ENCODE results near the gene TTYH1. TPM values are rescaled to one million over a fixed set of nuclear protein-coding genes. Genes with fewer than 3 reads are reported as not detected.

TTYH1 gene
- total RNA-seq, 6 donors from 2014 or later = not detected

- no peak overlapping the region for H3K4me3 ChIP-seq
- H3K9me3 ChIP-seq = no peaks in the 10 kb centered on the region
- no peak for ATAC-seq (ENCODE audit: low FRiP score in 2 of 2)
- peaks cover 59 to 70% (median 69%) of the 10 kb centered on the region in 4 donors for H3K36me3 ChIP-seq
- WGBS, 2 donors = 91 to 95% methylated on average over 10 to 11 of the region's 11 CpGs
- peaks cover 24 to 38% (median 28%) of the 10 kb centered on the region in 4 donors for H3K4me1 ChIP-seq
- no peak for TF ChIP-seq POLR2AphosphoS5 (IDR thresholded peaks at IDR 0.05)
- TF ChIP-seq POLR2A (IDR thresholded peaks at IDR 0.05) = no peak
- TF ChIP-seq, protein P1, sequence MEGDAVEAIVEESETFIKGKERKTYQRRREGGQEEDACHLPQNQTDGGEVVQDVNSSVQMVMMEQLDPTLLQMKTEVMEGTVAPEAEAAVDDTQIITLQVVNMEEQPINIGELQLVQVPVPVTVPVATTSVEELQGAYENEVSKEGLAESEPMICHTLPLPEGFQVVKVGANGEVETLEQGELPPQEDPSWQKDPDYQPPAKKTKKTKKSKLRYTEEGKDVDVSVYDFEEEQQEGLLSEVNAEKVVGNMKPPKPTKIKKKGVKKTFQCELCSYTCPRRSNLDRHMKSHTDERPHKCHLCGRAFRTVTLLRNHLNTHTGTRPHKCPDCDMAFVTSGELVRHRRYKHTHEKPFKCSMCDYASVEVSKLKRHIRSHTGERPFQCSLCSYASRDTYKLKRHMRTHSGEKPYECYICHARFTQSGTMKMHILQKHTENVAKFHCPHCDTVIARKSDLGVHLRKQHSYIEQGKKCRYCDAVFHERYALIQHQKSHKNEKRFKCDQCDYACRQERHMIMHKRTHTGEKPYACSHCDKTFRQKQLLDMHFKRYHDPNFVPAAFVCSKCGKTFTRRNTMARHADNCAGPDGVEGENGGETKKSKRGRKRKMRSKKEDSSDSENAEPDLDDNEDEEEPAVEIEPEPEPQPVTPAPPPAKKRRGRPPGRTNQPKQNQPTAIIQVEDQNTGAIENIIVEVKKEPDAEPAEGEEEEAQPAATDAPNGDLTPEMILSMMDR (IDR thresholded peaks at IDR 0.05) = no peak
- no peak for TF ChIP-seq EP300 (IDR thresholded peaks at IDR 0.05)
- no peak overlapping the region for H3K27ac ChIP-seq
- peak in 1 of 2 donors; percentile 40 for DNase-seq
- no peaks in the 10 kb centered on the region for H3K27me3 ChIP-seq
Measured at GRCh38 chr19:54452626-54453025, 37.4 kb downstream of the TTYH1 start.

- H3K9me3 ChIP-seq = no peaks in the 10 kb centered on the region
- 96 to 100% methylated on average over 9 to 22 of the region's 31 CpGs for WGBS, 2 donors
- TF ChIP-seq POLR2A (IDR thresholded peaks at IDR 0.05) = no peak
- TF ChIP-seq, protein P1 (IDR thresholded peaks at IDR 0.05) = no peak
- TF ChIP-seq POLR2AphosphoS5 (IDR thresholded peaks at IDR 0.05) = no peak
- no peak for TF ChIP-seq EP300 (IDR thresholded peaks at IDR 0.05)
- no peak for ATAC-seq (ENCODE audit: low FRiP score in 2 of 2)
- peak in 1 of 2 donors; percentile 72 for DNase-seq
- no peak overlapping the region for H3K27ac ChIP-seq
- peaks cover 22 to 35% (median 26%) of the 10 kb centered on the region in 4 donors for H3K4me1 ChIP-seq
- H3K4me3 ChIP-seq = no peak overlapping the region
- no peaks in the 10 kb centered on the region for H3K27me3 ChIP-seq
- peaks cover 74 to 85% (median 84%) of the 10 kb centered on the region in 4 donors for H3K36me3 ChIP-seq
Measured at GRCh38 chr19:54453921-54454780, 38.9 kb downstream of the TTYH1 start.

GRCh38 chr19:54454781-54455675 is 39.8 kb downstream of the TTYH1 start:
- Histone ChIP-seq H3K36me3 (peaks cover 78 to 94% (median 93%) of the 10 kb centered on the region in 4 donors), H3K27me3 (no peaks in the 10 kb centered on the region), H3K27ac (no peak overlapping the region), H3K4me3 (no peak overlapping the region), H3K4me1 (peaks cover 23 to 42% (median 28%) of the 10 kb centered on the region in 4 donors), H3K9me3 (no peaks in the 10 kb centered on the region)
- DNase-seq = peak in 1 of 2 donors; percentile 59
- TF ChIP-seq POLR2A (IDR thresholded peaks at IDR 0.05) (no peak), POLR2AphosphoS5 (IDR thresholded peaks at IDR 0.05) (no peak), EP300 (IDR thresholded peaks at IDR 0.05) (no peak)
- TF ChIP-seq, protein P1 (IDR thresholded peaks at IDR 0.05) = no peak
- ATAC-seq (ENCODE audit: low FRiP score in 2 of 2) = no peak
- WGBS, 2 donors = 91 to 93% methylated on average over 32 to 33 of the region's 33 CpGs

DNA sequence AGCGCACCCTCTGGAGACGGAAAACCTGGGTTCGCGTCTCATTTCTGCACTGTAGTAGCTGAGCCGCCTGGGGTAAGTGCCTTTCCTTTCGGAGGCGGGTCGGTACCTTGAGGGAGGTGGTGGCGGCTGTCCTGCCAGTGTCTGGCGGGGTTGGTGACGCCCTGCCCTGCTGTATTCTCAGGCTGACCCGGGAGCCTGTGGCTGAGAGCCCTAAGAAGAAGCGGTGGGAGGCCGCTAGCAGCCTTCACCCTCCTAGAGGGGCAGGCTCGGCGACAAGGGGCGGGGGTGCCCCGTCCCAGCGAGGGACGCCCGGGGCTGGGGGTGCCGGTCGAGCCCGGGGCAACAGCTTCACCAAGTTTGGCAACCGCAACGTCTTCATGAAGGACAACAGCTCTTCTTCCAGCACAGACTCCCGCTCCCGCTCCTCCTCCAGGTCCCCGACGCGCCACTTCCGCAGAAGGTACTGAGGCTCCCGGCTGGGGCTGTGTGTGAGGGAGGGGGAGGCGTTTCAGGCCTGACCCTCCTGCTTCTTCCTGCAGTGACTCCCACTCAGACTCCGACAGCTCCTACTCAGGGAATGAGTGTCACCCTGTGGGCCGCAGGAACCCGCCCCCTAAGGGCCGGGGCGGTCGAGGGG is 40.6 kb downstream of the TTYH1 start:
- ATAC-seq (ENCODE audit: low FRiP score in 2 of 2) = no peak

More for the DNA sequence above, 40.6 kb downstream of the TTYH1 start:
- WGBS, 2 donors = 93 to 97% methylated on average over 36 to 38 of the region's 40 CpGs
- Histone ChIP-seq H3K4me3 (no peak overlapping the region), H3K9me3 (no peaks in the 10 kb centered on the region), H3K27me3 (no peaks in the 10 kb centered on the region), H3K4me1 (peaks cover 23 to 42% (median 27%) of the 10 kb centered on the region in 4 donors), H3K27ac (no peak overlapping the region), H3K36me3 (peaks cover 85 to 100% (median 99%) of the 10 kb centered on the region in 4 donors)
- peak in 1 of 2 donors; percentile 74 for DNase-seq
- TF ChIP-seq, protein P1 (IDR thresholded peaks at IDR 0.05) = no peak
- TF ChIP-seq POLR2A (IDR thresholded peaks at IDR 0.05) = no peak
- TF ChIP-seq POLR2AphosphoS5 (IDR thresholded peaks at IDR 0.05) = no peak

All from upper lobe of left lung (tissue), 6 donors.